Neural crest cell (in vitro differentiated cells): ENCODE measurements around the gene PTGR3. TPM values are rescaled to one million over a fixed set of nuclear protein-coding genes. Genes with fewer than 3 reads are reported as not detected.

Experiments
- DNase-seq: peaks from one replicate; pipeline ENCODE4 v3.0.0; 2021; ENCODE audit warnings: low read depth, mixed read lengths, low spot score
- H3K27ac Mint-ChIP-seq: one replicate; pipeline ENCODE4 v1.8.0; 2021; ENCODE audit warnings: mild to moderate bottlenecking, mixed read lengths; ENCODE audit not compliant: unreplicated experiment
- H3K27me3 Mint-ChIP-seq: 2 replicates; pipeline ENCODE4 v1.8.0; 2021; ENCODE audit warnings: low read depth, mild to moderate bottlenecking, mixed read lengths
- H3K36me3 Mint-ChIP-seq: 2 replicates; pipeline ENCODE4 v1.8.0; 2021; ENCODE audit warnings: low read depth, mild to moderate bottlenecking, mixed read lengths
- H3K4me1 Mint-ChIP-seq: 2 replicates; pipeline ENCODE4 v1.8.0; 2021; ENCODE audit warnings: mixed read lengths
- H3K4me3 Mint-ChIP-seq: one replicate; pipeline ENCODE4 v1.8.0; 2021; ENCODE audit warnings: mild to moderate bottlenecking, mixed read lengths
- H3K9me3 Mint-ChIP-seq: 2 replicates; pipeline ENCODE4 v1.8.0; 2021; ENCODE audit warnings: mixed read lengths
- total RNA-seq: library from RNA; stranded (reverse); gene quantifications from 2 replicates; pipeline ENCODE4 v1.2.1, GENCODE V29; 2021
- TF ChIP-seq, protein P1 (sequence below): fragments of 200-600 bp; sonication (generic); conservative IDR thresholded peaks from 2 replicates; pipeline ENCODE4 v1.5.0; 2021; ENCODE audit warnings: antibody characterized with exemption, mild to moderate bottlenecking

PTGR3 gene
- total RNA-seq, 1 donor from 2014 or later, result 12.1 TPM

DNA sequence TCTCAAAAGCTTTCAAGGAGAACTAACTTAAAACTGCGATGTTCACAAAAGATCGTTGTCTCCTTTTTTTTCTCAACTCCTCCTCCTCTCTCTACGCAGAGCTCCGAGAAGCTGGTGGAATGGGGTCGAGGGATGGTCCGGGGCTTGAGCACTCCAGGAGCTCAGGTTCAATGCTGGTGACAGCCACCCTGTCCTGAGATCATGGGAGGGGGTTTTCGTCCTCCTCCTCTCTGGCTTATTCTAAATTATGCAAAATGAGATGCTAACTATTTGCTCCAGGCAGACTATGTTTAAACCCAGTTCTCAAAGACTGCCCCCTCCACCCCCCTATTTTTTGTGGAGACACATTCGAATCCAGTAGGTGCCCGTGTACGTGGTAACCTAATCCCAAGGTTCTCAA, 13.5 kb upstream of the PTGR3 start:
- Mint-ChIP-seq H3K4me3 (no peak overlapping the region), H3K9me3 (no peaks in the 10 kb centered on the region), H3K36me3 (peaks cover 2% of the 10 kb centered on the region), H3K27ac (peak overlapping the region; percentile 50), H3K27me3 (no peaks in the 10 kb centered on the region), H3K4me1 (peaks cover 40% of the 10 kb centered on the region)
- TF ChIP-seq, protein P1, sequence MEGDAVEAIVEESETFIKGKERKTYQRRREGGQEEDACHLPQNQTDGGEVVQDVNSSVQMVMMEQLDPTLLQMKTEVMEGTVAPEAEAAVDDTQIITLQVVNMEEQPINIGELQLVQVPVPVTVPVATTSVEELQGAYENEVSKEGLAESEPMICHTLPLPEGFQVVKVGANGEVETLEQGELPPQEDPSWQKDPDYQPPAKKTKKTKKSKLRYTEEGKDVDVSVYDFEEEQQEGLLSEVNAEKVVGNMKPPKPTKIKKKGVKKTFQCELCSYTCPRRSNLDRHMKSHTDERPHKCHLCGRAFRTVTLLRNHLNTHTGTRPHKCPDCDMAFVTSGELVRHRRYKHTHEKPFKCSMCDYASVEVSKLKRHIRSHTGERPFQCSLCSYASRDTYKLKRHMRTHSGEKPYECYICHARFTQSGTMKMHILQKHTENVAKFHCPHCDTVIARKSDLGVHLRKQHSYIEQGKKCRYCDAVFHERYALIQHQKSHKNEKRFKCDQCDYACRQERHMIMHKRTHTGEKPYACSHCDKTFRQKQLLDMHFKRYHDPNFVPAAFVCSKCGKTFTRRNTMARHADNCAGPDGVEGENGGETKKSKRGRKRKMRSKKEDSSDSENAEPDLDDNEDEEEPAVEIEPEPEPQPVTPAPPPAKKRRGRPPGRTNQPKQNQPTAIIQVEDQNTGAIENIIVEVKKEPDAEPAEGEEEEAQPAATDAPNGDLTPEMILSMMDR, result no peak
- DNase-seq, result no peak

DNA sequence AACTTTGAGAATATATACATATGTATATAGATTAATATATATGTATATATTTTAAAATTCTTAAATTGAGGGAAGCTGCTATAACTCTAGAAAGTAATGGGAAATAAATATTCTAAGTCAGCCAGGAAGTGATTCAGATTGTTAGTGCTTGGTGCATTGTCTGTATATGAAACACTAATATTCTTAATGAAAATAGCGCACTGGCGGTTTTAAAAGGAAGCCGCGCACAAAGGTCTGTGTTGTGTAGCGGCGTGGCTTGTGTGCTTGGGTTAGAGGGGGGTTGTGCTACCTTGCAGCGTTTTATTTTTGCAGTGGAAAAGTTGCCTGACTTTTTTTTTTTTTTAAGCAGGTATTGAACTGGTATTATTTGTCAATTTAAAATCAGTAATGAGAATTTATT, 13.0 kb upstream of the PTGR3 start:
- Mint-ChIP-seq H3K36me3 (peaks cover 2% of the 10 kb centered on the region), H3K27me3 (no peaks in the 10 kb centered on the region), H3K27ac (no peak overlapping the region), H3K9me3 (no peaks in the 10 kb centered on the region), H3K4me1 (peaks cover 35% of the 10 kb centered on the region), H3K4me3 (no peak overlapping the region)
- TF ChIP-seq, protein P1, result no peak
- DNase-seq, result no peak

DNA sequence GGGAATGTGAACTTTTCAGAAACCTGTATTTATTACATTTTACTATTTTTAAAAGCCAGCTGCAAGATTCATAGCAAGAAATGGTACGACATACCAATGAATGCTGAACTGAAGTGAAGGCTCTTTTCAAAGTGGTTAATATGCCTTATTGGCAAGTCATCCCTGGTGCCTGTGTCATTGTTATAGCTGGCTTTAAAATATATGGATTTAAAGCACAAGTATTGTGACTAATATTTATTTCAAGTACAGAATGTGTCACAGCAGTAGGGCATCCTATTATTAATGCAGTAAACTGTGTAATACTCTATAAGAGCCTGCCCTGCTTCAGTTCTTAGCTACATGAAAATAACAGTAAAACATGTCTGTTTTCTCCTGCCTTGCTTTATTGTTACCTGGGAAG, 12.5 kb upstream of the PTGR3 start:
- Mint-ChIP-seq H3K9me3 (no peaks in the 10 kb centered on the region), H3K4me3 (no peak overlapping the region), H3K27me3 (no peaks in the 10 kb centered on the region), H3K4me1 (peaks cover 32% of the 10 kb centered on the region), H3K36me3 (peaks cover under 1% of the 10 kb centered on the region), H3K27ac (no peak overlapping the region)
- TF ChIP-seq, protein P1, result no peak
- DNase-seq, result no peak

DNA sequence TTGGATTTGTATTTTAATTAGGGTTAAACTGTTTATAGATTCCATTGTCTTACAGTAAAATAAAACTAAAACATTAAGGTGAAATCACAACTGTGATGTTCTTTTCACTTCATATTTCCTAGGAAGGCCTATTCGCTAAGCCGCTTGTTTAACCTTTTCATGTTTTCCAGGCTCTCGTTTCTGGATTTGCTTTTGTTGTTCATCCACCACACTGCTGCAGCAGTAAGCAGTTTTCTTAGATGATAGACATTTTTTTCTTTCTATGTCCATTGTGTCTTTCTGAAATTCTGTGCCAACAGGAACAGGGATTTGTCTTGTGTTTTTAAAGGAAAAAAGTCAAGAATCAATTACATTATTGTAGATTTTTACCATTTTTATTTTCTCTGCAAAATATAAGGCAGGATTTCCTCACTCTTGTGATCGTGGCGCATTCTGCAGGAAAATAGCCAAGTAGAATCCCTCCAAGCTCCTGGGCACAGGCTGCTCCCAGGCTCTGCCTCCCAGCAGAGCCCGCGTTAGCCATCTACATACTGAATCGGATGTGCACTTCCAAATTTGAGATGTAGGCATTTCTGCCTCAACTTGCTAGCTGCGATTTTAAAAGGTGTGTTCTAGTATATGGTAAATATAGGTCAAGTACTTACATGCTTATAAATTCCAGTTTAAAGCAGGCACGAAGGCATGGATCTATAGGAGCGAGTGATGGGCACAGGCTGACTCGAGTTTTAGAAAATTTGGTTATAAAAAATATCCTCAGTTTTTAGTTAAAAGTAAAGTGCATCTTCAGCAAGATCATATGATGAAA, 11.8 kb upstream of the PTGR3 start:
- no peaks in the 10 kb centered on the region for H3K27me3 Mint-ChIP-seq
- no peak for DNase-seq
- no peaks in the 10 kb centered on the region for H3K36me3 Mint-ChIP-seq
- no peaks in the 10 kb centered on the region for H3K9me3 Mint-ChIP-seq
- no peak overlapping the region for H3K4me3 Mint-ChIP-seq
- TF ChIP-seq, protein P1, result no peak
- H3K4me1 Mint-ChIP-seq, result peaks cover 31% of the 10 kb centered on the region
- H3K27ac Mint-ChIP-seq, result no peak overlapping the region

DNA sequence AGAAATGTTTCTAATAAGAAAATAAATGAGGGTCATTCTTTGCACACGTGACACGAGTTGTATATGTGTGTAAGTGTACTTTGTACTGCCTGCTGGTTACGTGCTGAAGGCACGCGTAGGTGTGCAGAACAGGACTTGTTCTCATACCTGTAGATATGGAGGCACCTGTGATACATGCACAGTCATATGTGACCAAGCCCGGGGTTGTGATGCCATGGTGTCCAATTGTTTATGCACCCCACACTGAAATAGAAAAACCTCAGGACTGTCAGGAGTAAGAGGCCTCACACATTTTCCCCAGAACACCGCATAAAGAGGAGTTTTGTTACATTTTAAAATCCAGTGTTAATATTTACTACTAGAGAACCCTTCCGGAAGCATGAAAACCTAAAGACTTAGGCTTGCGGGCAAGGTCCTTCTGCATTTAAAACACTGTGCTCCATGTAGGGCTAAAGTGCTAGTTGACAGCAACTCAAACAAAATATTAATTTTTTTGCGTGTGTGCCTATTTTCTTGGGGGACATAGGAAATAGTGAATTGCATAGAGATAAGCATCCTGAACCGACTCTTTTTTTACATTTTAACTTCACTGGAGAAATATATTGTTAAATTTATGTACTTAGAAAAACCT, 10.9 kb upstream of the PTGR3 start:
- Mint-ChIP-seq H3K27ac (no peak overlapping the region), H3K4me3 (no peak overlapping the region), H3K27me3 (no peaks in the 10 kb centered on the region), H3K36me3 (no peaks in the 10 kb centered on the region), H3K4me1 (peaks cover 31% of the 10 kb centered on the region), H3K9me3 (no peaks in the 10 kb centered on the region)
- TF ChIP-seq, protein P1, result no peak
- no peak for DNase-seq
